ENCODE data around the gene ACP7. TPM values are rescaled to one million over a fixed set of nuclear protein-coding genes. Genes with fewer than 3 reads are reported as not detected.
A peak's percentile ranks its signal among the peaks of the same experiment; 100 is the strongest.

ACP7 gene
- total RNA-seq, 1 experiment from 2014 or later = 0.11 TPM

GRCh38 chr19:39141929-39142328, 57.8 kb downstream of the ACP7 start (continued):
- TF ChIP-seq ZNF532 (CRISPR knock-in tag; IDR thresholded peaks at IDR 0.05; ENCODE audit: borderline replicate concordance) (no peak), HMGXB4 (CRISPR knock-in tag; IDR thresholded peaks at IDR 0.05) (no peak), FOXJ3 (CRISPR knock-in tag; IDR thresholded peaks at IDR 0.05; ENCODE audit: borderline replicate concordance) (no peak), SP1 (CRISPR knock-in tag; conservative IDR thresholded peaks at IDR 0.05) (no peak), MAX (CRISPR knock-in tag; IDR thresholded peaks at IDR 0.05) (no peak), ETV6 (CRISPR knock-in tag; IDR thresholded peaks at IDR 0.05) (no peak), ZNF263 (CRISPR knock-in tag; IDR thresholded peaks at IDR 0.05; ENCODE audit: low read depth) (no peak), NR3C1 (CRISPR knock-in tag; conservative IDR thresholded peaks at IDR 0.05; ENCODE audit: low read depth) (no peak), ATF6 (CRISPR knock-in tag; IDR thresholded peaks at IDR 0.05) (no peak)

GRCh38 chr19:39142630-39143029, 58.5 kb downstream of the ACP7 start:
- POLR2A ChIA-PET = no interaction called here
- TF ChIP-seq ATF6 (CRISPR knock-in tag; IDR thresholded peaks at IDR 0.05) = no peak
- no peak for TF ChIP-seq ESRRA (CRISPR knock-in tag; IDR thresholded peaks at IDR 0.05; ENCODE audit: borderline replicate concordance)
- no peak for TF ChIP-seq ZNF425 (CRISPR knock-in tag; conservative IDR thresholded peaks at IDR 0.05)
- no peak for TF ChIP-seq FOXK1 (CRISPR knock-in tag; IDR thresholded peaks at IDR 0.05)
- no peak for TF ChIP-seq AR (CRISPR knock-in tag; IDR thresholded peaks at IDR 0.05)
- no peak for TF ChIP-seq IRF1 (CRISPR knock-in tag; IDR thresholded peaks at IDR 0.05)
- no peak for TF ChIP-seq SP1 (CRISPR knock-in tag; conservative IDR thresholded peaks at IDR 0.05)
- no peak for TF ChIP-seq JAZF1 (CRISPR knock-in tag; IDR thresholded peaks at IDR 0.05)
- no peak for TF ChIP-seq ZNF512 (CRISPR knock-in tag; IDR thresholded peaks at IDR 0.05; ENCODE audit: borderline replicate concordance)

More at GRCh38 chr19:39142630-39143029, 58.5 kb downstream of the ACP7 start:
- Mint-ChIP-seq H3K27me3 (ENCODE audit: low read depth) (no peaks in the 10 kb centered on the region), H3K4me1 (peaks cover 84% of the 10 kb centered on the region), H3K9me3 (no peaks in the 10 kb centered on the region), H3K36me3 (no peaks in the 10 kb centered on the region), H3K4me3 (no peak overlapping the region), H3K27ac (peak overlapping the region; percentile 47)
- DNase-seq (ENCODE audit: low spot score) (no peak), ATAC-seq (no peak)
- CTCF ChIA-PET = interaction anchor here (0.7 to 1.0 kb wide), 2 partner anchors 91 to 167 kb away, joined by 3 read pairs; no protein-coding TSS in a partner anchor
